Endothelial cell (in vitro differentiated cells): ENCODE measurements around the gene ZMIZ1. TPM values are rescaled to one million over a fixed set of nuclear protein-coding genes. Genes with fewer than 3 reads are reported as not detected.

Experiments
- DNase-seq: peaks from one replicate; pipeline ENCODE4 v3.0.0; 2021; ENCODE audit warnings: low spot score
- H3K27ac Mint-ChIP-seq: one replicate; pipeline ENCODE4 v1.8.0; 2021; ENCODE audit warnings: mixed read lengths, inconsistent platforms; ENCODE audit not compliant: unreplicated experiment
- H3K27me3 Mint-ChIP-seq: one replicate; pipeline ENCODE4 v1.8.0; 2021; ENCODE audit warnings: mild to moderate bottlenecking, moderate library complexity, mixed read lengths, inconsistent platforms; ENCODE audit not compliant: unreplicated experiment
- H3K36me3 Mint-ChIP-seq: one replicate; pipeline ENCODE4 v1.8.0; 2021; ENCODE audit warnings: mild to moderate bottlenecking, low read depth, mixed read lengths, inconsistent platforms; ENCODE audit not compliant: unreplicated experiment
- H3K4me1 Mint-ChIP-seq: one replicate; pipeline ENCODE4 v1.8.0; 2021; ENCODE audit warnings: mild to moderate bottlenecking, mixed read lengths, inconsistent platforms; ENCODE audit not compliant: unreplicated experiment
- H3K4me3 Mint-ChIP-seq: one replicate; pipeline ENCODE4 v1.8.0; 2021; ENCODE audit warnings: mild to moderate bottlenecking, mixed read lengths, inconsistent platforms; ENCODE audit not compliant: unreplicated experiment
- H3K9me3 Mint-ChIP-seq: one replicate; pipeline ENCODE4 v1.8.0; 2021; ENCODE audit warnings: mixed read lengths, inconsistent platforms; ENCODE audit not compliant: unreplicated experiment
- total RNA-seq: library from RNA; stranded (reverse); fragmentation: NEBNext Ultra II Directional; extraction: Animal tissue kit (Norgen Biotek cat#: 25700); gene quantifications from one replicate; pipeline ENCODE4 v1.2.1, GENCODE V29; 2021; ENCODE audit not compliant: unreplicated experiment
- TF ChIP-seq, protein P1 (sequence below): fragments of 200-600 bp; sonication (generic); IDR thresholded peaks from one replicate; pipeline ENCODE4 v1.5.0; 2021; ENCODE audit warnings: antibody characterized with exemption; ENCODE audit not compliant: unreplicated experiment

Gene ZMIZ1
- total RNA-seq, 1 donor from 2014 or later = 102 TPM

DNA sequence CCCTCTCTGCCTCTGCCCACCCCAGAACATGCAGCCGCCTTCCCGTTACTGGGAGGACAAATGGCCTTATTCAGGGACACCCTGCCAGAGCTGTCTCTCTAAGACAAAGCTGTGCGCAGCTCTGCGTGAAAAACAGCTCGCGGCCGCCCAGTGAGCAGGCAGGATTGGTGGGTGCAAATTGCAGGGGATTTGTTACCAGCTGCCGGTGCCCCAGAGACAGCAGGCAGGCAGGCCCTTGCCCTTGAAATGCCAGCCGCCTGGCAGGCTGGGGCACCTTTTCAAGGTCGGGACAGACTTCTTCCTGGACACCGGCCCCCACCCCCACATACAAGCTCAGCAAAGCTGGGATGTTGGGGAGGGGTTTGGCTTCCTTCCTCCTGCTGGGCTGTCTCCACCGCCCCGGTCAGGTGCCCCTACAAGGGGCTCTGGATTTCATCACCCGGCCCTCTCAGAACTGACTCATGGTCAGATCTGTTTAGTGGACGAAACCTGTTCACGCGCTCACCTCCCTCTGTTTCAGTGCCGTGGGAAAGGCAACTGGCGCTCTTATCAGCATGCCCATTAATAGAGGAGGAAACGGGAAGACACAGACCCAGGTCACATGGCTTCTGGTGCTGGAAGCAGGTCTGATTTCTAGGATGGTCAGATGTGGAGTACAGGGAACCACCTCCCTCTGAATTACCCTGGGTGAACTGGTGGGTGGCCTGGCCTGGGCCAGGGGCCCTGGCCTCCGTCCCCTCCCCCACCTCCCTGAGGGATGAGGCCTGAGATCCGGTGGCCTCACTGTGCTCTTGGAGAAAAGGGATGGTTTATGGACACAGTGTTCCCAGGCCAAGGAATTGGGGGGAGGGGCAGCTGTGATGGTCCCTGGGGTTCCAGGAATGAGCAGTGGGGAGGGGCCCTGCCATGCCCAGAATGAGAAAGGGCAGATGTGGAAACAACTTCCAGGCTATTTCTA lies 154.6 kb downstream of the ZMIZ1 start:
- Mint-ChIP-seq H3K4me1 (peaks cover 52% of the 10 kb centered on the region), H3K27ac (peak overlapping the region; percentile 91), H3K27me3 (peaks cover 29% of the 10 kb centered on the region), H3K9me3 (no peaks in the 10 kb centered on the region), H3K4me3 (peak overlapping the region; percentile 62), H3K36me3 (peaks cover 19% of the 10 kb centered on the region)
- DNase-seq = no peak
- TF ChIP-seq, protein P1, sequence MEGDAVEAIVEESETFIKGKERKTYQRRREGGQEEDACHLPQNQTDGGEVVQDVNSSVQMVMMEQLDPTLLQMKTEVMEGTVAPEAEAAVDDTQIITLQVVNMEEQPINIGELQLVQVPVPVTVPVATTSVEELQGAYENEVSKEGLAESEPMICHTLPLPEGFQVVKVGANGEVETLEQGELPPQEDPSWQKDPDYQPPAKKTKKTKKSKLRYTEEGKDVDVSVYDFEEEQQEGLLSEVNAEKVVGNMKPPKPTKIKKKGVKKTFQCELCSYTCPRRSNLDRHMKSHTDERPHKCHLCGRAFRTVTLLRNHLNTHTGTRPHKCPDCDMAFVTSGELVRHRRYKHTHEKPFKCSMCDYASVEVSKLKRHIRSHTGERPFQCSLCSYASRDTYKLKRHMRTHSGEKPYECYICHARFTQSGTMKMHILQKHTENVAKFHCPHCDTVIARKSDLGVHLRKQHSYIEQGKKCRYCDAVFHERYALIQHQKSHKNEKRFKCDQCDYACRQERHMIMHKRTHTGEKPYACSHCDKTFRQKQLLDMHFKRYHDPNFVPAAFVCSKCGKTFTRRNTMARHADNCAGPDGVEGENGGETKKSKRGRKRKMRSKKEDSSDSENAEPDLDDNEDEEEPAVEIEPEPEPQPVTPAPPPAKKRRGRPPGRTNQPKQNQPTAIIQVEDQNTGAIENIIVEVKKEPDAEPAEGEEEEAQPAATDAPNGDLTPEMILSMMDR = no peak

DNA sequence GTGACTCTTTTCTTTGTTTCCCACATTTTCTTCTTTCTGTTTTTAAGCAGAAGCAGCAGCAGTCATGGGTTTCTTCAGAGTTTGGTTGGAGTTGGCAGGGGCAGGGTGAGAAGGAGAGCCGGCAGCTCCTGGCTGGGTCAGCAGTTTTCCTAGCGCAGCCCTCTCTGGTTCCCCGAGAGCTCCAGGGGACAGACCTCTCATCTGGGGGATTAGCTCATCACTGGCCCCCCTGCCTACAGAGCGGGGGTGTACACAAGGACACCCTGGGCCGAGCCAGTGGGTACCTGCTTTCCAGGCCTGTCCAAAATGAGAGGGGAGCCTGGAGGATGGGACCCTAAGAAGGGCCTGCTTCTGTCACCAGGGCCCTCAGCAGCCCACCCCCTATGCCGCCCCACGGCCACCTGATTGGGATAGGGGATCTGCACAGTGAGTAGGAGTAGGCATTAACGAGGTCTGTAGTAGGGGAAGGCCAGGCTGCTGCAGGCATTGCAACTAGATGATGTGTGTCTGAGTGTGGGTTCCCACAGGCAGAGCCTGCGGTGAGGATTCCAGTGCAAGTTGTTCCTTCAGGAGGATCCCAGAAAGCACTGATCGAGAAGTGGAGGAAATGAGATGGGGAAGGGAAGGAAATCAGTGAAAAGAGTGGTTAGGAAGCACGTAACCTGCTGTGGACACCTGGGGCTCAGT lies 155.6 kb downstream of the ZMIZ1 start:
- Mint-ChIP-seq H3K4me3 (peak overlapping the region; percentile 62), H3K27ac (peak overlapping the region; percentile 91)
- TF ChIP-seq, protein P1 = no peak

DNA sequence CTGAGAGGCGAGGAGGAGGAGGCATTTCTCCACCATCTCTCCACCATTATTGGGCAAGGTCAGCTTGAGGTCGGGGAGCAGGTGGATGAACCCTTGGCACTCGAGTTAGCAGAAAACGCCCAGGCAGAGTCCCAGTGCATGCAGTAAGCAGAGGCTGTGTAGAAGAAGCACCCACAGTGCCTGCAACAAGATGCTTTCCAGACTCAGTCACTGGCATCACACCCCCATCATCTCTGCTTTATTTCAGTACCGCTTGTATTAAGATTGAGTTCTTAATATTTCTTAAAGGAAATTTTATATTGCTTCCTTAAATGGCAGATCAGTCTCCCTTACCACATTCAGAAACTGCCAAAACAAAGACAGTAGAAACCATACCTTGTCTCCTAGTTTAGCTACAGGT lies 156.2 kb downstream of the ZMIZ1 start:
- H3K4me1 Mint-ChIP-seq = peaks cover 66% of the 10 kb centered on the region
- H3K27me3 Mint-ChIP-seq = peaks cover 23% of the 10 kb centered on the region
- H3K4me3 Mint-ChIP-seq = peak overlapping the region; percentile 14
- TF ChIP-seq, protein P1 = no peak
- peaks cover 12% of the 10 kb centered on the region for H3K36me3 Mint-ChIP-seq
- peak overlapping the region; percentile 53 for H3K27ac Mint-ChIP-seq
- no peak for DNase-seq
- H3K9me3 Mint-ChIP-seq = no peaks in the 10 kb centered on the region

More for the DNA sequence above, 155.6 kb downstream of the ZMIZ1 start:
- no peaks in the 10 kb centered on the region for H3K9me3 Mint-ChIP-seq
- peaks cover 23% of the 10 kb centered on the region for H3K27me3 Mint-ChIP-seq
- DNase-seq = no peak
- H3K4me1 Mint-ChIP-seq = peaks cover 61% of the 10 kb centered on the region
- H3K36me3 Mint-ChIP-seq = peaks cover 12% of the 10 kb centered on the region

DNA sequence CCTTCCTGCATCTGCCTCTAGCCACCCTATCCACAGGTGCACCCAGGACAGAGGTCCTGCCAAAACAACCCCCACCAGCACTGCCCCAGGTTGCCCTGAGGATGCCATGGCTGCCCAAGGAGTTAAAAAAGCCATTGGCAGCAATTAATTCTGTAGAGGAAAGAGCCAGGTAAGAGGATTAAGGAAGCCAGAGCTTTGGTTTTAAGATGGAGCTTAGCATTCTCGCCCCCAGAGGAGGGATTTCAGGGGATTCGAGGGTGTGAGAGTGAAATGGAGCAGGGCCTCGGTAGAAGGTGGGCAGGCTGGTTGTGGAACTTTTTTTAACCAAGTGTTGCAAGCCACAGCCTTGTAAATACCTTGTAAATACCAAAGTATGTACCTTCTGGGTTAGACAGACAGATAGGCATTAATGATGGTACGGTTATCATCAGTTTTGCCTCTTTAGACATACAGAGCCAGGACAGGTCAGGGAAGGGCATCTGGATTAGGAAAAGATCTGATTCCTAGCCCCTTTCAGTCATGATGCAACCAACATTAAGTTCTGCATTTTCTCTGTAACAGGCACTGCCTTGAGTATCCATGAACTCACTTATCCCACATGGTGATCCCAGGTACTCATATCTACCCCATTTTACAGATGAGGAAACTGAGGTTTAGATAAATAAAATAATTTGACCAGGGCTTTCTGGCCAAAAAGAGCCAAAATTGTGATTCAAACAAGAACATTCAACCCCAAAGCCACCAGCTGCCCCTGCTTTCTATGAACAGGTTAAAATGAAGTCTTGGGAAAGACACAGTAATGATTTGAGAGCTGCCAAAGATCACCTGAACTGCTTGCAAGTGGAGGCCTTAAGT lies 157.9 kb downstream of the ZMIZ1 start:
- Mint-ChIP-seq H3K27me3 (peaks cover 22% of the 10 kb centered on the region), H3K4me3 (no peak overlapping the region), H3K4me1 (peaks cover 63% of the 10 kb centered on the region), H3K27ac (no peak overlapping the region), H3K9me3 (no peaks in the 10 kb centered on the region), H3K36me3 (peaks cover 7% of the 10 kb centered on the region)
- TF ChIP-seq, protein P1 = no peak
- no peak for DNase-seq
